Measurements from ENCODE around the gene EME1. TPM values are rescaled to one million over a fixed set of nuclear protein-coding genes. Genes with fewer than 3 reads are reported as not detected.

The EME1 gene
- polyA plus RNA-seq, 2 of the 4 experiments (the other 2 are of a cell fraction): 24.3 to 29.9 TPM

GRCh38 chr17:50361561-50362480, 11.2 kb upstream of the EME1 start (continued):
- TF ChIP-seq PBX3 (IDR thresholded peaks at IDR 0.05): no peak
- TF ChIP-seq ZNF302 (CRISPR knock-in tag; IDR thresholded peaks at IDR 0.05): no peak
- TF ChIP-seq RCOR1 (IDR thresholded peaks at IDR 0.05; ENCODE audit: low read depth, low read length): no peak
- no peak for TF ChIP-seq FOSL2 (IDR thresholded peaks at IDR 0.05)
- TF ChIP-seq FOSL2 (CRISPR knock-in tag; IDR thresholded peaks at IDR 0.05): no peak
- TF ChIP-seq KDM5A (IDR thresholded peaks at IDR 0.05): no peak
- no peak for TF ChIP-seq HOXA7 (CRISPR knock-in tag; IDR thresholded peaks at IDR 0.05)
- no peak for TF ChIP-seq RFX5 (IDR thresholded peaks at IDR 0.05)
- no peak for TF ChIP-seq RARB (CRISPR knock-in tag; IDR thresholded peaks at IDR 0.05)
- TF ChIP-seq HOXB13 (CRISPR knock-in tag; IDR thresholded peaks at IDR 0.05; ENCODE audit: low read depth): no peak
- TF ChIP-seq USF2 (IDR thresholded peaks at IDR 0.05): no peak
- TF ChIP-seq ZSCAN20 (CRISPR knock-in tag; IDR thresholded peaks at IDR 0.05): no peak
- TF ChIP-seq CHD4 (IDR thresholded peaks at IDR 0.05; ENCODE audit: borderline replicate concordance): no peak
- TF ChIP-seq SREBF2 (IDR thresholded peaks at IDR 0.05): no peak
- no peak for TF ChIP-seq NFE2L2 (conservative IDR thresholded peaks at IDR 0.05; ENCODE audit: low read length)
- peak; percentile 44; the same call in 2 of the 3 replicates for TF ChIP-seq SMC3 (IDR thresholded peaks at IDR 0.05)
- no peak for TF ChIP-seq HES2 (IDR thresholded peaks at IDR 0.05)
- no peak for TF ChIP-seq ESRRA (IDR thresholded peaks at IDR 0.05; ENCODE audit: borderline replicate concordance, low read length)
- no peak for TF ChIP-seq CBX8 (IDR thresholded peaks at IDR 0.05)
- no peak for TF ChIP-seq EP300 (IDR thresholded peaks at IDR 0.05)
- no peak for TF ChIP-seq E2F6 (IDR thresholded peaks at IDR 0.05; ENCODE audit: borderline replicate concordance, low read depth)
- TF ChIP-seq ZC3H11A (IDR thresholded peaks at IDR 0.05): no peak
- no peak for TF ChIP-seq ATOH8 (CRISPR knock-in tag; IDR thresholded peaks at IDR 0.05; ENCODE audit: low read depth)
- TF ChIP-seq NR3C1 (IDR thresholded peaks at IDR 0.05): no peak
- TF ChIP-seq MAZ (IDR thresholded peaks at IDR 0.05; ENCODE audit: borderline replicate concordance, low read depth, low read length): no peak
- no peak for TF ChIP-seq JUN (IDR thresholded peaks at IDR 0.05)
- TF ChIP-seq GATA3 (IDR thresholded peaks at IDR 0.05; ENCODE audit: borderline replicate concordance): no peak

GRCh38 chr17:50362661-50363060, 10.4 kb upstream of the EME1 start:
- FAIRE-seq: no peak
- ChIA-PET CTCF (interaction anchor here (0.9 to 33.9 kb wide), 22 partner anchors 9 to 211 kb away, joined by 3 to 445 read pairs (median 6); partner anchors contain the start of genes COL1A1, EME1, LRRC59 and MRPL27), POLR2A (interaction anchor here (1.0 to 1.3 kb wide), 3 partner anchors 8 to 35 kb away, joined by 3 to 6 read pairs (median 3); partner anchors contain the start of genes LRRC59 and XYLT2)
- TF ChIP-seq ZC3H11A (IDR thresholded peaks at IDR 0.05) (peak; percentile 81), FOSB (CRISPR knock-in tag; IDR thresholded peaks at IDR 0.05) (no peak)
- WGBS (ENCODE audit: missing lambda C conversion rate): 87% methylated on average over 7 of the region's 7 CpGs
- DNase-seq (ENCODE audit: low read depth in 1 of 2, low spot score in 1 of 2): no peak
- no peak for ATAC-seq
- H3K9me3 ChIP-seq: no peaks in the 10 kb centered on the region
- no peak overlapping the region for H3K27ac ChIP-seq
- H3K4me3 ChIP-seq: no peak overlapping the region
- no peak overlapping the region for H3K4me2 ChIP-seq
- H3K4me1 ChIP-seq: peaks cover 3% of the 10 kb centered on the region; the same call in 1 of the 3 replicates

Data from A549 (cell line).